GM12891 (cell line): ENCODE measurements around the gene SLC22A13.
"Not testable (repeated sequence)": the region's sequence is repeated elsewhere in the genome, so short reads cannot be mapped to it uniquely, and the experiment has no call there.

Experiments used
- DNase-seq: peaks from one replicate; pipeline ENCODE4 v3.0.0; 2011; ENCODE audit warnings: low spot score; ENCODE audit not compliant: insufficient read length
- FAIRE-seq: peaks from 2 replicates; lab custom pipeline; 2011; peaks lifted over from hg19 to GRCh38; lab: Jason Lieb, UNC
- PAX5 ChIP-seq: IDR thresholded peaks from 2 replicates; pipeline ENCODE4 v1.6.1; 2011; ENCODE audit warnings: low read length, moderate library complexity, mild to moderate bottlenecking; ENCODE audit not compliant: insufficient read depth, severe bottlenecking
- POLR2A ChIP-seq: IDR thresholded peaks from 2 replicates; pipeline ENCODE4 v1.6.1; 2011; ENCODE audit warnings: low read depth, low read length, control low read depth
- POLR2AphosphoS5 ChIP-seq: IDR thresholded peaks from 2 replicates; pipeline ENCODE4 v1.6.1; 2011; ENCODE audit warnings: low read depth, low read length, control low read depth
- POU2F2 ChIP-seq: IDR thresholded peaks from 2 replicates; pipeline ENCODE4 v1.6.1; 2011; ENCODE audit warnings: low read depth, mild to moderate bottlenecking, control low read depth, low read length, moderate library complexity
- SPI1 ChIP-seq: IDR thresholded peaks from 2 replicates; pipeline ENCODE4 v1.6.1; 2011; ENCODE audit warnings: low read depth, low read length, control low read depth
- TAF1 ChIP-seq: IDR thresholded peaks from 2 replicates; pipeline ENCODE4 v1.6.1; 2011; ENCODE audit warnings: low read depth, low read length, control low read depth

Gene SLC22A13

GRCh38 chr3:38276081-38276916, 10.7 kb downstream of the SLC22A13 start:
- TF ChIP-seq POU2F2 (no peak), TAF1 (no peak), POLR2A (no peak), SPI1 (no peak), POLR2AphosphoS5 (no peak), PAX5 (no peak)
- FAIRE-seq = no peak
- no peak for DNase-seq

- FAIRE-seq (no peak), DNase-seq (no peak)
- TF ChIP-seq POU2F2 (no peak), POLR2AphosphoS5 (no peak), SPI1 (no peak), PAX5 (no peak), TAF1 (no peak)
Measured at GRCh38 chr3:38276917-38277630, 11.5 kb downstream of the SLC22A13 start.

- TF ChIP-seq PAX5 = no peak
- no peak for TF ChIP-seq POLR2A
- no peak for TF ChIP-seq POLR2AphosphoS5
- TF ChIP-seq TAF1 = no peak
- TF ChIP-seq SPI1 = no peak
- TF ChIP-seq POU2F2 = no peak
- FAIRE-seq (no peak), DNase-seq (no peak)
Measured at GRCh38 chr3:38278841-38279240, 13.2 kb downstream of the SLC22A13 start.

GRCh38 chr3:38281895-38282686, 16.5 kb downstream of the SLC22A13 start, which contains the start of gene SLC22A14:
TSS of gene SLC22A14 (plus strand) at chr3:38282294. CDS start at chr3:38306027, 23,733 bp downstream.
- TF ChIP-seq PAX5 (no peak), POLR2AphosphoS5 (no peak), POU2F2 (no peak), POLR2A (no peak), SPI1 (no peak), TAF1 (no peak)
- DNase-seq (no peak), FAIRE-seq (no peak)

GRCh38 chr3:38283810-38284755, 18.5 kb downstream of the SLC22A13 start:
- no peak for FAIRE-seq
- no peak for DNase-seq
- TF ChIP-seq TAF1 (no peak), SPI1 (no peak), POU2F2 (no peak), POLR2A (no peak), PAX5 (no peak), POLR2AphosphoS5 (no peak)

GRCh38 chr3:38284756-38285150, 19.1 kb downstream of the SLC22A13 start:
- DNase-seq (no peak), FAIRE-seq (no peak)
- TF ChIP-seq POU2F2 (no peak), SPI1 (no peak), TAF1 (no peak), PAX5 (no peak), POLR2A (no peak), POLR2AphosphoS5 (no peak)

- not testable (repeated sequence) for DNase-seq, FAIRE-seq
Measured at GRCh38 chr3:38289286-38290217, 23.9 kb downstream of the SLC22A13 start.

- not testable (repeated sequence) for DNase-seq, FAIRE-seq
Measured at GRCh38 chr3:38297053-38297452, 31.4 kb downstream of the SLC22A13 start.
